Adrenal gland (tissue), 5 donors: ENCODE data around the gene STARD13.

Experiments
- CTCF ChIP-seq, 6 experiments: fragments of 450-650 bp in 4 of 6; fragments of 200-600 bp in 2 of 6; sonication (generic) in 1 of 6; IDR thresholded peaks; 1 replicate in 5 of 6; 2 replicates in 1 of 6; pipeline versions ENCODE4 v1.5.1 to v1.8.0; 2016 to 2021; ENCODE audit warnings: antibody characterized with exemption in 6 of 6, mild to moderate bottlenecking in 2 of 6, moderate library complexity in 1 of 6
- POLR2A ChIP-seq, 2 donors: fragments of 450-650 bp; IDR thresholded peaks; one replicate each; pipeline ENCODE4 v1.6.1; 2017; ENCODE audit warnings: antibody characterized with exemption in 2 of 2, mild to moderate bottlenecking in 2 of 2, moderate library complexity in 1 of 2
- donor health status: DM: no; HTN: no; CAD: no.

GRCh38 chr13:33219926-33220325 is 65.6 kb downstream of the STARD13 start:
- no peak for TF ChIP-seq CTCF (IDR thresholded peaks at IDR 0.05)
- TF ChIP-seq POLR2A (IDR thresholded peaks at IDR 0.05) = no peak
